NCI-H226 (cell line): ENCODE results near the gene MYO1D.
A peak's percentile ranks its signal among the peaks of the same experiment; 100 is the strongest.

Experiments
- DNase-seq: peaks from one replicate; pipeline ENCODE4 v3.0.0-alpha.2; 2015

The MYO1D gene

GRCh38 chr17:32523017-32523680 is 353.8 kb downstream of the MYO1D start:
- no peak for DNase-seq

- DNase-seq = no peak
These were observed 356.1 kb downstream of the MYO1D start for GRCh38 chr17:32520737-32521404.

DNA sequence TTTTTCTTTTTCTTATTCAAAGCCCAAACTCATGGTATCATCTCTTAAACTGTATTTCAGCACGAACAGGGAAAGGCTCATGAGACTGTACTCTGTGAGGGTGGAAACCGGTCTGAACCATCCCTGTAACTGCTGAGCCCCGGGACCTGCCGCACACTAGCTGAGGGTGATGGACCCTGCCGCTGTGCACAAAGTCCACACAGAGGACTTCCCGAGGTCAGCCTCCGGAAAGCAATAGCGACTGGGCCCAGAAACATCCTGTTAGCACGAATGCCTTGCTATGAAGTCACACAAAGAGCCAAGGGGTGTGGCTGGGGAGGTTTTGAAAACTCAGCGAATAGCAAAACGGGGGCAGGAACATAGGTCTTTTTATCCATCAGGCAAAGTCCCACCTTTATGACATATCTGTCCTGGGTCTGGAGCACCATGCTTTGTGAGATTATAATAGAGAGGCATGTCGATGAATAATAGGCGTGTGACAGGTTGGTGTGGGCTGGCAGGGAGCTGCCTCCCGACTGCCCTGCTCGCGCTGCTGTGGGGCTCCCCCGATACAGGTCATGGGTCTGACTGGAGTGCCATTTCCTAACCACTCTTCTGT is 356.7 kb downstream of the MYO1D start:
- peak; percentile 15 for DNase-seq

GRCh38 chr17:32519228-32520103 is 357.5 kb downstream of the MYO1D start:
- DNase-seq = peak; percentile 37

DNA sequence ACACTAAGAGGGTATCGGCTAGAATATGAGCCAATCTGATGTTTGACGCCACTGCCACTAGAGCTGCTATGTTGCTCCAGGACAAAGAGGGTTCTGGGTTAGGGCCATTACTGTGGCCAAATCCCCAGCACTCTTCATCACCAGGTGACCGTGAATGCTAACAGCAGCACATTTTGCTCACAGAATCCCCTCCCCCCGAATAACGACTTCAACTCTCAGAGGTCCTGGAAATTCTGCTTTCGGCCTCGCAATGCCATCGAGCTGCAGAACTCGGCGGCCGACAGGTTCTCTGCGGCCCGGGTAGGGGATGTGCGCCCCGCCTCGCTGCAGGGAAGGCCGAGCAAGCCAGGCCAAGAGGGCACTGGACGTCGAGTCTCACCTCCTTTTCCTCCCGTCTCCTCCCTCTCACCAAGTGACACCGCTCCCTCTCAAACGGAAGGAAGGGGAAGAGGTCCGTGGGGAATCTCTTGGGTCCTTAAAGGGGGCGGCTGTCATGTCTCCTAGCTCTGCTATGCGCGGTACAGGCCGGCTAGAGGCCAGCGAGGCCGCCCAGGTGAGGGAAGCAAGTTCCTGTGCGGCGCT is 358.2 kb downstream of the MYO1D start:
- no peak for DNase-seq

DNA sequence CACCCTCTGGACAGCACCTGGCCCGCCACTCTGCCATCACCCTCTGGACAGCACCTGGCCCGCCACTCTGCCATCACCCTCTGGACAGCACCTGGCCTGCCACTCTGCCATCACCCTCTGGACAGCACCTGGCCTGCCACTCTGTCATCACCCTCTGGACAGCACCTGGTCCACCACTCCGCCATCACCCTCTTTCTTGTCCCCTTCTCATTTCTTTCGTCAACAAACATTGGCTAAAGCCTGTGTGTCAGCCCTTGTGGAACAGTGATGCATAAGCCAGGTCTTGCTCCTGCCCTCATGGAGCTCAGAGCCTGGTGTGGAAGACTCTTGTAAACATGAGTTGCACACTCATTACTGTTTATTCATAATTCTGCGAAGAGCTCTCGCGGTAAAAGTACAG is 358.9 kb downstream of the MYO1D start:
- DNase-seq = no peak

DNA sequence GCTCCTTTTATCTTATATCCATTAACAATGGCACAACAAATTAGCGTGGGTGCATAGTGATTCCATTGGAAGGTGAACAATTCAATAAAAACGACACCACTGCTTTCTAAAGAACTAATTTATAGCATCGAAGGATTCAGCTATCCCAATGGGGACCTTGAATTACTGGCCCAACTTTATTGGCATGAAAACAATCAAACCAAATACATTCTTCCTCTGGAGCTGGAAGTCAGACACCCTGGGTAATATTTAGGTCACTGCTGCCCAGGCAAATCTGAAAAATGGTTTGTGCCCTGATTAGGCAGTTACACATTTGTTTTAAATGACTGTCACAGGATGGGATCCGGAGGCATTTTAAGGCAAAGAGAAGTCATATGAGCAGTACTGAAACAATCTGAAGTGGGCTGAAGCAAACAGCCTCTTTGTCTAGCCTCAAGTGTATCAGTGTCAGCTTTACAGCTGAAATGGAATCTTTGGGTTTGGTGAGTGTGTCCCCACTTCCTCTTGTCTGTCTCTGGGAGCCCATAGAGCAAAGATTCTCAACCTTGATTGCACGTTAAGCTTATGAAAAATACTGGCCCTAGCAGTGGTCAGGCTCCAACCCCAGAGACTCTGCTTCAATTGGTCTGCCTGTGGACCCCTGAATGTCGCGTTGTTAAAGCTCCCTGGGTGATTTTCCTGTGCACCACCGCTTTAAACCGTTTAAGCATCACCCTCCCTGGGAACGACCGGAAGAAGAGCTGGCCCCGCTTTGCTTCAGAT is 359.8 kb downstream of the MYO1D start:
- DNase-seq = no peak

- no peak for DNase-seq
These were observed 360.5 kb downstream of the MYO1D start for GRCh38 chr17:32516450-32516849.

- DNase-seq = no peak
These were observed 361.1 kb downstream of the MYO1D start for GRCh38 chr17:32515677-32516383.

DNA sequence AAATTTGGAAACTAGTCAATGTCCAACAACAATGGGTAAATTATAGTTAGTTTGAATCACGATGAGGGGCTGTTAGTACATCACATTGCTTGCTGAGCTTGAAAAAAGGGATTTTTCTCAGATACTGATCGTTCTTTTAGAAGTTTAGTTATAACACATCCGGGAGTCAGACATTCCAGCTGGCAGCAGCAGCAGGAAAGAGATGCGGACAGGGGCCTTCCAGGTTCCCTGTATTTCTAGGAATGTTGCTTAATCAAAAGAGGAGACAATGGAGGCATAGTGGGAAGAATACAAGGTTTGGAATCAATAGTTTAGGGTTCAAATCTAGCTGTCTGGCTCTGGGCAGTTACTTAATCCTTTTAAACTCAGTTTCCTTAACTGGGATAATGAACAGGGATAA is 362.3 kb downstream of the MYO1D start:
- DNase-seq = no peak

DNA sequence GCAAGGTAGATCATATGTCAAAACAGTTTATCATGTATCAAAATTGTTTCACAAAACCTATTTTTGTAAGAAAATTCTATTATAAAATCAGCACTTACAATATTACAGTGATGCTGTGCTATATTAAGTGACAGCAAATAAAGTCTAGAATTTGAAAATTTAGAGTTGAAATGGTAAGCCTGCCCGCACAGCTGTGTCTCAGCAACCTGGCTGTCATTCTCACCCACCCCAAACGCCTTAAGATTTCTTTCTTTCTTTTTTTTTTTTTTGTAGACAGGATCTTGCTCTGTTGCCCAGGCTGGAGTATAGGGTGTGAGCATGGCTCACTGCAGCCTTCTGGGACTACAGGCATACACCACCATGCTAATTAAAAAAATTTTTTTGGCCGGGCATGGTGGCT is 363.3 kb downstream of the MYO1D start:
- no peak for DNase-seq

GRCh38 chr17:32512328-32512727 is 364.6 kb downstream of the MYO1D start:
- no peak for DNase-seq

- DNase-seq = no peak
These were observed 366.5 kb downstream of the MYO1D start for GRCh38 chr17:32510466-32510865.

DNA sequence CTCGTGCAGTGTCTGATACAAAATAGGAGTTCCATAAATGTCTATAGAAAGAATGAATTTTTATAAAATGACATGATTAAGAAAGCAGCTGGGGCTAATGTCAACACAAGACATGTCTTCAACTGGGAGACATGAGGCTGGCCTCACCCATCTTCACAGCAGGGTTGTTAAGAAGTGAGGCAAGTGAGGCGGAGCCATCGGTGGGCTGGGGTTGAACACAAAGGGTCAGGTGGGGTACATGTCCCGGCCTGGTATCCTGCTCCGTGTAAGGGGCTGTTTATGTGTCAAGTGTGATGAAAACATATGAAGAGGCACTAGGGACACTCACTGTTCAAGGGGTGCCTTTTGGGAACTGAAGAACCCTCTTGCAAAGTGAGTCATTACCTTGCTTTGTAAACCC is 368.0 kb downstream of the MYO1D start:
- no peak for DNase-seq

- no peak for DNase-seq
These were observed 372.5 kb downstream of the MYO1D start for GRCh38 chr17:32504166-32504990.

GRCh38 chr17:32503251-32504165 is 373.4 kb downstream of the MYO1D start:
- no peak for DNase-seq

GRCh38 chr17:32502710-32503109 is 374.2 kb downstream of the MYO1D start:
- no peak for DNase-seq

GRCh38 chr17:32502013-32502412 is 374.9 kb downstream of the MYO1D start:
- no peak for DNase-seq

- no peak for DNase-seq
These were observed 378.5 kb downstream of the MYO1D start for GRCh38 chr17:32498391-32498790.
